ENCODE data around the gene LRRC8E.
A peak's percentile ranks its signal among the peaks of the same experiment; 100 is the strongest.

LRRC8E gene

DNA sequence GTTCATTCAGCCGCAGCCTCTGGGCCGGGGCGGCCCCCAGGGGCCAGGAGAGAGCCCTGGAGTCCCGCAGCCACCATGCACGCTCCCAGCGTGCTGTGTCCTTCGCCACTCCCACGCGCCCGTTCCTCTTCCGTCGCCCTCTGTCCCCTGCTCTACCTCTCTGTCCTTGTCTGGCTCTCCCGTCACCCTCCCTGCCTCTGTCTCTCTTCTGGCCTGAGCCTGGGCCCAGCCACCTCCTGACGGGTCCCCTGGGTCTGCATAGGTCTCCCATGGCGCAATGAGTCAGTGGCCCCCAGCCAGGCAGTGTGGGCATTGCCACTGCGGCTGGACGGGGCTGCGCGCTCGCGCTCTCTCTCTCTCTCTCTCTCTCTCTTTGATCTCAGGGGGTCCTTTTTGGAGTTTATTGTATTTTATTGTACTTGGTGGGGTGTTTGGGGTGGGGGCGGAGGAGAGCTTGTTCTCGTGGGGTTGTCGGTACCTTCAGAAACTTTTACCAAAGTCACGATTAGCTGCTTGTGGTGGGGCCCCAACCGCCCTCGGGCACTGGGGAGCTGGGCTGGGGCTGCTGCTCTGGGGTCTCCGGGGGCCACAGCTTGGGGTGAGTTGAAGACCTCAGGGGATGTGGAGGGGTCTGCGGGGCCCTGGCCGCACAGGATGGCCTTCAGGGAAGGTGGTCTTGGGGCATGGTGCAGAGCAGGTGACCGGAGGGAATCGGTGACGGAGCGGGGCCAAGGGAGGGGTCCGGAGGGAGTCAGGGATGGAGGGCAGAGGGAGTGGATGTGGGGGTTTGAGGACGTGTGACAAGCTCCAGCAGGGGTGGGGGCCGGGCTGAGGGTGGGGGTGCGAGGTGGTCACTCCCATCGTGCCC, 24.6 kb downstream of the LRRC8E start:
- TF ChIP-seq, protein P1, sequence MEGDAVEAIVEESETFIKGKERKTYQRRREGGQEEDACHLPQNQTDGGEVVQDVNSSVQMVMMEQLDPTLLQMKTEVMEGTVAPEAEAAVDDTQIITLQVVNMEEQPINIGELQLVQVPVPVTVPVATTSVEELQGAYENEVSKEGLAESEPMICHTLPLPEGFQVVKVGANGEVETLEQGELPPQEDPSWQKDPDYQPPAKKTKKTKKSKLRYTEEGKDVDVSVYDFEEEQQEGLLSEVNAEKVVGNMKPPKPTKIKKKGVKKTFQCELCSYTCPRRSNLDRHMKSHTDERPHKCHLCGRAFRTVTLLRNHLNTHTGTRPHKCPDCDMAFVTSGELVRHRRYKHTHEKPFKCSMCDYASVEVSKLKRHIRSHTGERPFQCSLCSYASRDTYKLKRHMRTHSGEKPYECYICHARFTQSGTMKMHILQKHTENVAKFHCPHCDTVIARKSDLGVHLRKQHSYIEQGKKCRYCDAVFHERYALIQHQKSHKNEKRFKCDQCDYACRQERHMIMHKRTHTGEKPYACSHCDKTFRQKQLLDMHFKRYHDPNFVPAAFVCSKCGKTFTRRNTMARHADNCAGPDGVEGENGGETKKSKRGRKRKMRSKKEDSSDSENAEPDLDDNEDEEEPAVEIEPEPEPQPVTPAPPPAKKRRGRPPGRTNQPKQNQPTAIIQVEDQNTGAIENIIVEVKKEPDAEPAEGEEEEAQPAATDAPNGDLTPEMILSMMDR (IDR thresholded peaks at IDR 0.05; ENCODE audit: low read depth, low read length, missing control alignments), result no peak
- no peak overlapping the region for H3K4me3 ChIP-seq (replicated peaks; ENCODE audit: low read depth, low read length)
- no peak for DNase-seq (ENCODE audit: extremely low read depth, low read depth)

DNA sequence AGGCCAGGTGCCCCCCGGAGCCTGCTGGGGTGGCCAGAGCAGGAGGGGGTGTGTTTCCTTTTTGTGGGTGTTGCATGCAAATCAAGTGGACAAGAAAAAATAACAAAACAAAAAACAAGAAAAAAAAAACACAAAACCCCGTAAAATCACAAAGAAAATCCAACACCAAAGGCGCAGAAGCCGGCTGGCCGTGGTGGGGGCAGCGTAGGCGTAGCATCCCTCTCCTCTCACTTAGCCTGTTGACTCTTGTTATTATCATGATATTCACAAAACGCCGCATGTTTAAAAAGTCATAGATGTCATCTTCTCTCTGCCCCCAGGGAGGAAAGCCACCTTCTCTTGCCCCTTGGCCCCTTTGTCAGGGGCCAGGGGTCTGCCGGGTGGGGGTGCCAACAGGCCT, 25.3 kb downstream of the LRRC8E start:
- H3K4me3 ChIP-seq (replicated peaks; ENCODE audit: low read depth, low read length), result no peak overlapping the region
- DNase-seq (ENCODE audit: extremely low read depth, low read depth), result no peak
- TF ChIP-seq, protein P1 (IDR thresholded peaks at IDR 0.05; ENCODE audit: low read depth, low read length, missing control alignments), result no peak

DNA sequence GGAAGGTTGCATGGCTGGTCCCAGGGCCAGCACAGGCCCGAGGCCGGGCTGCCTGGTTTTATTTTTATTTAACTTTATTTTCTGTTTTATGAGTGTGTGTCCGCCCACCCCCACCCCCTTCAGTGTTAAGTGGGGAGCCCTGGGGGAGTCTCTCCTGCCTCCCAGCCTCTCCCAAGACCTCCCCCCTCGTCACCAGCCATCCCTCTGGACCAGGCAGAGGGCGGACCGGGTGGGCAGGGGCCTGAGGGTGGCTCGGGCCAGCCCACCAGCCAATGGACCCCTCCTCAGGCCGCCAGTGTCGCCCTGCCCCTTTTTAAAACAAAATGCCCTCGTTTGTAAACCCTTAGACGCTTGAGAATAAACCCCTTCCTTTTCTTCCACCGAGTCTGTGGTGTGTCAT, 25.8 kb downstream of the LRRC8E start:
- TF ChIP-seq, protein P1 (IDR thresholded peaks at IDR 0.05; ENCODE audit: low read depth, low read length, missing control alignments), result no peak
- no peak overlapping the region for H3K4me3 ChIP-seq (replicated peaks; ENCODE audit: low read depth, low read length)
- DNase-seq (ENCODE audit: extremely low read depth, low read depth), result no peak

DNA sequence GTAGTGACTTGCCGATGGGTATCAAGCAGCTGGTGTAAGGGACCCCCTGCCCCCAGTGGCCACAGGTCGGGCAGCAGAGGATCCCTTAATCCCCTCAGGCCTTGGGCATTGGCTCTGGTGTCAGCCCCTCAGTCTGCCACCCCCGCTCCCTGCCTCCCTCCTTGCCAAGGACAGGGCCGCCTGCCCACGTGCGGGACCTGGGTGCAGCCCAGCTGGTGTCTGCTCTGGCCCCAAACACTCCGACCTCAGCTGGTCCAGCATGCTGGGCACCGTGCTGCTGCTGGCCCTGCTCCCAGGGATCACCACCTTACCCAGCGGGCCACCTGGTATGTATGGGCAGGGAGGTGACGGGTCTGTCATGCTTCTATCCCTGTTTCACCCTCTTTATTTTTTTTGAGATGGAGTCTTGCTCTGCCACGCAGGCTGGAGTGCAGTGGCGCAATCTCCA, 26.3 kb downstream of the LRRC8E start, which contains the start of gene TGFBR3L:
Gene TGFBR3L (plus strand): TSS at position 233 of the 448 bp plus-strand sequence.
- no peak within 1 kb of the TSS for H3K4me3 ChIP-seq (replicated peaks; ENCODE audit: low read depth, low read length)

DNA sequence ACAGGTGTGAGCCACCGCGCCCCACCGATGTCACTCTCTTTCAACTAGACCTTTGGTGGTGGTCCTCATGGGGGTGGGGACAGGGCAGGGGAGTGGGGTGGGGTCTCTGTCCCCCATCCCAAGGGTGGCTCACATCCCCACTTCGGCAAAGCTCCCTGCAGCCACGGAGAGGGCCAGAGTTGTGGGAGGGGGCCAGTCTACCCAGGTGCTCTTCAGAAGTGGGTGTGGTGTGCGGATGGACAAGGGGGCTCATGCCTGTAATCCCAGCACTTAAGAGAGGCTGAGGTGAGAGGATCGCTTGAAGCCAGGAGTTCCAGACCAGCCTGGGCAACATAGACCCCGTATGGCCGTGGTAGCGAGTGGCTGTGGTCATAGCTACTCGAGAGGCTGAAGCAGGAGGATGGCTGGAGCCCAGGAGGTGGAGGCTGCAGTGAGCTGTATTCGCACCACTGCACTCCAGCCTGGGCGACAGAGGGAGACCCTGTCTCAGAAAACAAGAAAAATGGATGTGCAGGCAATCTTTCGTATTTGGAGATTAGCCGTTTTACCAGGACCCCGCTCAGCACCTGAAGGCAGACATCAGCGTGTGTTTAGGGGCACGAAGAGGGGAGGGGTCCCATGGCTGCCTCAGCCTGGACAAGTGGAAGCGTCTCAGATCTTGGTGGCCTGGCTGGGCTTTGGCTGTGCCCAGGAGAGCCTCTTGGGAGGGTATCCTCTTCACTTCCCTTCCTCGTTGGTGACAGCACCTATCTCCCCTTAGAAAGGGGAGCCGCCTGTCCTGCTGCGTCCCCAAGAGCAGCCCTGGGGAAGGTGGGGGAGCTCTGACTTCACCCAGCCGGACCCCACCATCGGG, 27.2 kb downstream of the LRRC8E start:
- H3K4me3 ChIP-seq (replicated peaks; ENCODE audit: low read depth, low read length), result no peak overlapping the region
- no peak for DNase-seq (ENCODE audit: extremely low read depth, low read depth)
- TF ChIP-seq, protein P1 (IDR thresholded peaks at IDR 0.05; ENCODE audit: low read depth, low read length, missing control alignments), result no peak

More for the DNA sequence above, 26.3 kb downstream of the LRRC8E start, which contains the start of gene TGFBR3L:
- no peak for DNase-seq (ENCODE audit: extremely low read depth, low read depth)
- TF ChIP-seq, protein P1 (IDR thresholded peaks at IDR 0.05; ENCODE audit: low read depth, low read length, missing control alignments), result no peak

DNA sequence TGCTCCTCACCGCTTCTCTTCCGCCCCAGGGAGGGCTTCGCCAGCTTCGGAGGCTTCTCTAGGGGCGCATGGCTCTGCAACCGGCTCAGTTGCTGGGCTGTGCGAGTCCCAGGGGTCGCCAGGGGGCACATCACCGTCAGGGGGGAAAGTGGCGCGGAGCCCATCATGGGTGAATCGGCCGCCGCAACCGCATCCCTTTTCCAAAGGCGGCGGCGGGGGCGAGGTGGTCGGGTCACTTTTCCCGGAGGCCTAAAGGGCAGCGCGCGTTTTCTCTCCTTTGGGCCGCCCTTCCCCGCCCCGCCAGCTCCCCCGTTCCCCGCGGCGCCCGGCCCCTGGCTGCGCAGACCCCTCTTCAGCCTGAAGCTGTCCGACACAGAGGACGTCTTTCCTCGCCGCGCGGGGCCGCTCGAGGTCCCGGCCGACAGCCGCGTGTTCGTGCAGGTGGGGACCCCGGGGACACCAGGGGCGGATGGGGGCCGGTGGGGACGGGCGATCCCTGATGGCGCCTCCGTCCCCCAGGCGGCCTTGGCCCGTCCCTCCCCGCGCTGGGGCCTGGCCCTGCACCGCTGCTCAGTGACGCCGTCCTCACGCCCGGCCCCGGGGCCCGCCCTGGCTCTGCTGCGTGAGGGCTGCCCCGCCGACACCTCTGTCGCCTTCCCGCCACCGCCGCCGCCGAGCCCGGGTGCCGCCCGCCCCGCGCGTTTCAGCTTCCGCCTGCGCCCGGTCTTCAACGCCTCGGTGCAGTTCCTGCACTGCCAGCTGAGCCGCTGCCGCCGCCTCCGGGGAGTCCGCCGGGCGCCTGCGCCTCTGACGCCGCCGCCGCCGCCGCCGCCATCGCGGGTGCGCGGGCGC, 28.0 kb downstream of the LRRC8E start:
- TF ChIP-seq, protein P1 (IDR thresholded peaks at IDR 0.05; ENCODE audit: low read depth, low read length, missing control alignments), result no peak
- DNase-seq (ENCODE audit: extremely low read depth, low read depth), result no peak
- H3K4me3 ChIP-seq (replicated peaks; ENCODE audit: low read depth, low read length), result peak overlapping the region; percentile 24
